ENCODE results near the gene PIK3CB. TPM values are rescaled to one million over a fixed set of nuclear protein-coding genes. Genes with fewer than 3 reads are reported as not detected.

Gene PIK3CB
- total and polyA plus RNA-seq, 10 of the 15 experiments (the other 5 are each of a cell fraction or from before 2014, with no cell fraction given), result 5.0 to 18.4 (median 10.4) TPM

DNA sequence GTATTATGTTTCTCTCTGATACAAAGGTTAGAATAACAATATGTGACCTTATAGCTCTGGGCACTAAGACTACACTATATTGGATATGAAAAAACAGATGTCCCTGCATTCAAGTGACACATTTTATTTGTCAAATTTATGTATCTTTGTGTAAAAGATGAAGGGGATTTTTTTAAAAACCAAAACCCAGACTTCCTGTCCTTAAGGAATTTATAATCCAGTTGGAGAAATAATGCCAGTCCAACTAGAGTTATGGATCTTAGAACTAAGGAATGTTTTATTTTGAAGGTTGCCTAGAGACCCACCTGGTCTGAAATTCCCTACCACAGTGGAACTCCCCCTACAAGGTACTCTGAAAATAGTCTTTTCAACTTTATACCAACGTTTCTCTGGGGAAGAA lies 33.3 kb upstream of the PIK3CB start (continued):
- peak; percentile 20; the same call in 1 of the 2 replicates for TF ChIP-seq RUNX3 (IDR thresholded peaks at IDR 0.05; ENCODE audit: low read length)
- no peak for TF ChIP-seq TCF7 (IDR thresholded peaks at IDR 0.05; ENCODE audit: borderline replicate concordance)
- 0 out of 4 replicates have a peak, but pooled peaks have one; percentile 11 to 15 for TF ChIP-seq IKZF2 (IDR thresholded peaks at IDR 0.05)
- no peak for TF ChIP-seq SUPT20H (IDR thresholded peaks at IDR 0.05; ENCODE audit: borderline replicate concordance, control insufficient read depth, low read depth, low read length)
- no peak for TF ChIP-seq BCL11A (IDR thresholded peaks at IDR 0.05; ENCODE audit: low read depth, low read length)
- TF ChIP-seq SPI1 (IDR thresholded peaks at IDR 0.05; ENCODE audit: borderline replicate concordance, insufficient read depth, low read depth, low read length), result no peak
- no peak for TF ChIP-seq HDAC6 (IDR thresholded peaks at IDR 0.05; ENCODE audit: unreplicated experiment)
- TF ChIP-seq SMAD5 (IDR thresholded peaks at IDR 0.05; ENCODE audit: low read depth), result no peak

DNA sequence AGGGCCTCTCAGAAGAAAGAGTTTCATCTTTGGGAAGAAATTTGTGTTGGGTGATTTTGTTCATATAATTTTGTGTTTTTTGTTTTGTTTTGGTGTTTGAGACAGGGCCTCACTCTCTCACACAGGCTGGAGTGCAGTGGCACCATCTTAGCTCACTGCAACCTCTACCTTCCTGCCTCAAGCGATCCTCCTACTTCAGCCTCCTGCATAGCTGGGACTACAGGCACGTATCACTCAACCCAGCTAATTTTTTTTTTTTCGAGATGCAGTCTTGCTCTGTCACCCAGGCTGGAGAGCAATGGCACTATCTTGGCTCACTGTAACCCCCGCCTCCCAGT lies 29.0 kb upstream of the PIK3CB start:
- SMC1A ChIA-PET (ENCODE audit: uncharacterized antibody, unreplicated experiment), result interaction anchor here (0.7 to 1.4 kb wide), 6 partner anchors 9 to 266 kb away, joined by 3 to 6 read pairs (median 3); no protein-coding TSS in a partner anchor
- H3K4me3 ChIP-seq, result no peak overlapping the region
- ATAC-seq (no peak; the same call in 2 of the 3 replicates), DNase-seq (ENCODE audit: low read depth, low spot score) (no peak), FAIRE-seq (no peak)
- H3K79me2 ChIP-seq (ENCODE audit: control insufficient read depth, insufficient read depth, low read length), result no peaks in the 10 kb centered on the region
- H4K20me1 ChIP-seq (ENCODE audit: control insufficient read depth, insufficient read depth), result no peaks in the 10 kb centered on the region
- H3K27me3 ChIP-seq (replicated peaks in 1 of 2; ENCODE audit: control insufficient read depth in 2 of 2, insufficient read depth in 2 of 2, low read length in 1 of 2), result no peaks in the 10 kb centered on the region
- RAD21 ChIA-PET (ENCODE audit: unreplicated experiment), result interaction anchor here (1.2 kb wide), 1 partner anchor 60 kb away, joined by 3 read pairs; no protein-coding TSS in a partner anchor
- H3K4me1 ChIP-seq (ENCODE audit: control insufficient read depth, insufficient read depth, low read length), result peaks cover 7% of the 10 kb centered on the region
- TF ChIP-seq SMARCA5 (IDR thresholded peaks at IDR 0.05), result no peak
- TF ChIP-seq, protein P1, sequence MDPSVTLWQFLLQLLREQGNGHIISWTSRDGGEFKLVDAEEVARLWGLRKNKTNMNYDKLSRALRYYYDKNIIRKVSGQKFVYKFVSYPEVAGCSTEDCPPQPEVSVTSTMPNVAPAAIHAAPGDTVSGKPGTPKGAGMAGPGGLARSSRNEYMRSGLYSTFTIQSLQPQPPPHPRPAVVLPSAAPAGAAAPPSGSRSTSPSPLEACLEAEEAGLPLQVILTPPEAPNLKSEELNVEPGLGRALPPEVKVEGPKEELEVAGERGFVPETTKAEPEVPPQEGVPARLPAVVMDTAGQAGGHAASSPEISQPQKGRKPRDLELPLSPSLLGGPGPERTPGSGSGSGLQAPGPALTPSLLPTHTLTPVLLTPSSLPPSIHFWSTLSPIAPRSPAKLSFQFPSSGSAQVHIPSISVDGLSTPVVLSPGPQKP (IDR thresholded peaks at IDR 0.05; ENCODE audit: low read depth, low read length), result no peak
- TF ChIP-seq, protein P2, sequence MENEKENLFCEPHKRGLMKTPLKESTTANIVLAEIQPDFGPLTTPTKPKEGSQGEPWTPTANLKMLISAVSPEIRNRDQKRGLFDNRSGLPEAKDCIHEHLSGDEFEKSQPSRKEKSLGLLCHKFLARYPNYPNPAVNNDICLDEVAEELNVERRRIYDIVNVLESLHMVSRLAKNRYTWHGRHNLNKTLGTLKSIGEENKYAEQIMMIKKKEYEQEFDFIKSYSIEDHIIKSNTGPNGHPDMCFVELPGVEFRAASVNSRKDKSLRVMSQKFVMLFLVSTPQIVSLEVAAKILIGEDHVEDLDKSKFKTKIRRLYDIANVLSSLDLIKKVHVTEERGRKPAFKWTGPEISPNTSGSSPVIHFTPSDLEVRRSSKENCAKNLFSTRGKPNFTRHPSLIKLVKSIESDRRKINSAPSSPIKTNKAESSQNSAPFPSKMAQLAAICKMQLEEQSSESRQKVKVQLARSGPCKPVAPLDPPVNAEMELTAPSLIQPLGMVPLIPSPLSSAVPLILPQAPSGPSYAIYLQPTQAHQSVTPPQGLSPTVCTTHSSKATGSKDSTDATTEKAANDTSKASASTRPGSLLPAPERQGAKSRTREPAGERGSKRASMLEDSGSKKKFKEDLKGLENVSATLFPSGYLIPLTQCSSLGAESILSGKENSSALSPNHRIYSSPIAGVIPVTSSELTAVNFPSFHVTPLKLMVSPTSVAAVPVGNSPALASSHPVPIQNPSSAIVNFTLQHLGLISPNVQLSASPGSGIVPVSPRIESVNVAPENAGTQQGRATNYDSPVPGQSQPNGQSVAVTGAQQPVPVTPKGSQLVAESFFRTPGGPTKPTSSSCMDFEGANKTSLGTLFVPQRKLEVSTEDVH (IDR thresholded peaks at IDR 0.05; ENCODE audit: low read depth, partially characterized antibody), result no peak
- TF ChIP-seq YY1 (IDR thresholded peaks at IDR 0.05; ENCODE audit: low read depth, low read length), result no peak
- no peak for TF ChIP-seq HDGF (IDR thresholded peaks at IDR 0.05)
- TF ChIP-seq, protein P3, sequence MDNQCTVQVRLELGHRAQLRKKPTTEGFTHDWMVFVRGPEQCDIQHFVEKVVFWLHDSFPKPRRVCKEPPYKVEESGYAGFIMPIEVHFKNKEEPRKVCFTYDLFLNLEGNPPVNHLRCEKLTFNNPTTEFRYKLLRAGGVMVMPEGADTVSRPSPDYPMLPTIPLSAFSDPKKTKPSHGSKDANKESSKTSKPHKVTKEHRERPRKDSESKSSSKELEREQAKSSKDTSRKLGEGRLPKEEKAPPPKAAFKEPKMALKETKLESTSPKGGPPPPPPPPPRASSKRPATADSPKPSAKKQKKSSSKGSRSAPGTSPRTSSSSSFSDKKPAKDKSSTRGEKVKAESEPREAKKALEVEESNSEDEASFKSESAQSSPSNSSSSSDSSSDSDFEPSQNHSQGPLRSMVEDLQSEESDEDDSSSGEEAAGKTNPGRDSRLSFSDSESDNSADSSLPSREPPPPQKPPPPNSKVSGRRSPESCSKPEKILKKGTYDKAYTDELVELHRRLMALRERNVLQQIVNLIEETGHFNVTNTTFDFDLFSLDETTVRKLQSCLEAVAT (IDR thresholded peaks at IDR 0.05), result no peak
- H3K36me3 ChIP-seq (ENCODE audit: control insufficient read depth in 2 of 2, insufficient read depth in 2 of 2, low read length in 1 of 2), result no peaks in the 10 kb centered on the region
- intact Hi-C loops (cut with micrococcal nuclease; ENCODE audit: unreplicated experiment) (no loop called here), in situ Hi-C loops (cut with MboI) (no loop called here)
- WGBS (ENCODE audit: insufficient coverage, insufficient replicate concordance, low lambda C conversion rate, missing lambda C conversion rate), result 45% methylated on average over 4 of the region's 4 CpGs
- H2AFZ ChIP-seq (ENCODE audit: control insufficient read depth, low read depth, low read length), result peak overlapping the region; percentile 51
- H3K9me3 ChIP-seq (replicated peaks; ENCODE audit: control insufficient read depth, insufficient read depth, low read length), result no peaks in the 10 kb centered on the region
- H3K4me2 ChIP-seq (ENCODE audit: control insufficient read depth, insufficient read depth), result no peak overlapping the region
- POLR2A ChIA-PET, result no interaction called here
- BruUV-seq (replicated peaks), result no TSS peak
- CTCF ChIA-PET, result interaction anchor here (1.1 to 1.6 kb wide), 3 partner anchors 22 to 149 kb away, joined by 3 to 6 read pairs (median 4); no protein-coding TSS in a partner anchor
- no peak overlapping the region for H3K9ac ChIP-seq (ENCODE audit: control insufficient read depth, insufficient read depth, low read length)
- H3K27ac ChIP-seq (ENCODE audit: control insufficient read depth, insufficient read depth), result no peak overlapping the region
